Measurements from ENCODE around the gene PAIP2. TPM values are rescaled to one million over a fixed set of nuclear protein-coding genes. Genes with fewer than 3 reads are reported as not detected.

The PAIP2 gene
- total and polyA plus RNA-seq, 2 of the 4 experiments (the other 2 are of a cell fraction): 41.9 to 59.5 TPM

- Histone ChIP-seq H2BK15ac (ENCODE audit: low read depth, low read length) (no peak overlapping the region), H4K8ac (ENCODE audit: low read depth in 2 of 2, low read length in 2 of 2) (no peak overlapping the region), H3K23ac (ENCODE audit: low read depth, low read length) (no peak overlapping the region), H3K9me3 (ENCODE audit: control insufficient read depth, insufficient read depth, low read length) (no peaks in the 10 kb centered on the region), H2AK9ac (replicated peaks; ENCODE audit: low read depth, low read length, poor library complexity) (no peak overlapping the region), H3K36me3 (ENCODE audit: control insufficient read depth, insufficient read depth, low read length) (peaks cover 1% of the 10 kb centered on the region; the same call in 1 of the 2 replicates), H3K27me3 (ENCODE audit: control insufficient read depth, insufficient read depth, low read length) (no peaks in the 10 kb centered on the region), H4K5ac (ENCODE audit: low read depth, low read length) (no peak overlapping the region), H2BK120ac (ENCODE audit: low read depth, low read length) (no peak overlapping the region), H3K9me1 (ENCODE audit: insufficient read depth, low read length) (peaks cover 5% of the 10 kb centered on the region; the same call in 1 of the 2 replicates), H3K4me2 (ENCODE audit: low read depth, low read length) (no peak overlapping the region), H3K4me1 (ENCODE audit: control insufficient read depth, insufficient read depth, low read length) (peaks cover 2% of the 10 kb centered on the region; the same call in 1 of the 2 replicates), H4K20me1 (ENCODE audit: insufficient read depth, low read length) (peaks cover 83% of the 10 kb centered on the region), H3K14ac (replicated peaks; ENCODE audit: low read depth, low read length) (no peak overlapping the region), H3K4ac (ENCODE audit: low read depth, low read length) (no peak overlapping the region), H2BK20ac (ENCODE audit: low read depth, low read length) (no peak overlapping the region), H3K9ac (ENCODE audit: low read depth, low read length) (no peak overlapping the region), H3K4me3 (ENCODE audit: insufficient read depth, low read depth, low read length) (no peak overlapping the region), H2BK5ac (ENCODE audit: low read depth, low read length, poor library complexity, severe bottlenecking) (no peak overlapping the region), H3K18ac (ENCODE audit: low read depth, low read length) (no peak overlapping the region), H3K79me1 (ENCODE audit: low read depth in 1 of 2, low read length in 2 of 2) (peaks cover 3 to 69% of the 10 kb centered on the region in 2 experiments; a peak in 3 of 4 replicates), H3K56ac (ENCODE audit: extremely low read depth, insufficient read depth, low read length) (no peak overlapping the region), H2AFZ (replicated peaks; ENCODE audit: low read length, poor library complexity) (no peak overlapping the region), H2AK5ac (ENCODE audit: low read depth, low read length) (no peak overlapping the region), H4K91ac (ENCODE audit: insufficient read depth, low read depth, low read length) (no peak overlapping the region), H3K27ac (ENCODE audit: insufficient read depth, low read length) (no peak overlapping the region)
- ATAC-seq (ENCODE audit: low read depth): no peak
- in situ Hi-C loops (cut with MboI; ENCODE audit: low sequenced_read_pairs): no loop called here
- TF ChIP-seq NFE2L2 (IDR thresholded peaks at IDR 0.05; ENCODE audit: low read depth, low read length): no peak
- TF ChIP-seq CHD1 (IDR thresholded peaks at IDR 0.05; ENCODE audit: low read depth, low read length): no peak
- no peak for TF ChIP-seq MXI1 (IDR thresholded peaks at IDR 0.05; ENCODE audit: borderline replicate concordance, low read depth, low read length)
- no peak for TF ChIP-seq CEBPB (IDR thresholded peaks at IDR 0.05; ENCODE audit: low read depth, low read length)
- TF ChIP-seq, protein P1, sequence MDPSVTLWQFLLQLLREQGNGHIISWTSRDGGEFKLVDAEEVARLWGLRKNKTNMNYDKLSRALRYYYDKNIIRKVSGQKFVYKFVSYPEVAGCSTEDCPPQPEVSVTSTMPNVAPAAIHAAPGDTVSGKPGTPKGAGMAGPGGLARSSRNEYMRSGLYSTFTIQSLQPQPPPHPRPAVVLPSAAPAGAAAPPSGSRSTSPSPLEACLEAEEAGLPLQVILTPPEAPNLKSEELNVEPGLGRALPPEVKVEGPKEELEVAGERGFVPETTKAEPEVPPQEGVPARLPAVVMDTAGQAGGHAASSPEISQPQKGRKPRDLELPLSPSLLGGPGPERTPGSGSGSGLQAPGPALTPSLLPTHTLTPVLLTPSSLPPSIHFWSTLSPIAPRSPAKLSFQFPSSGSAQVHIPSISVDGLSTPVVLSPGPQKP (IDR thresholded peaks at IDR 0.05; ENCODE audit: borderline replicate concordance, low read depth, low read length): no peak
- TF ChIP-seq, protein P2, sequence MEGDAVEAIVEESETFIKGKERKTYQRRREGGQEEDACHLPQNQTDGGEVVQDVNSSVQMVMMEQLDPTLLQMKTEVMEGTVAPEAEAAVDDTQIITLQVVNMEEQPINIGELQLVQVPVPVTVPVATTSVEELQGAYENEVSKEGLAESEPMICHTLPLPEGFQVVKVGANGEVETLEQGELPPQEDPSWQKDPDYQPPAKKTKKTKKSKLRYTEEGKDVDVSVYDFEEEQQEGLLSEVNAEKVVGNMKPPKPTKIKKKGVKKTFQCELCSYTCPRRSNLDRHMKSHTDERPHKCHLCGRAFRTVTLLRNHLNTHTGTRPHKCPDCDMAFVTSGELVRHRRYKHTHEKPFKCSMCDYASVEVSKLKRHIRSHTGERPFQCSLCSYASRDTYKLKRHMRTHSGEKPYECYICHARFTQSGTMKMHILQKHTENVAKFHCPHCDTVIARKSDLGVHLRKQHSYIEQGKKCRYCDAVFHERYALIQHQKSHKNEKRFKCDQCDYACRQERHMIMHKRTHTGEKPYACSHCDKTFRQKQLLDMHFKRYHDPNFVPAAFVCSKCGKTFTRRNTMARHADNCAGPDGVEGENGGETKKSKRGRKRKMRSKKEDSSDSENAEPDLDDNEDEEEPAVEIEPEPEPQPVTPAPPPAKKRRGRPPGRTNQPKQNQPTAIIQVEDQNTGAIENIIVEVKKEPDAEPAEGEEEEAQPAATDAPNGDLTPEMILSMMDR (conservative IDR thresholded peaks at IDR 0.05; ENCODE audit: low read depth, low read length): no peak
- TF ChIP-seq, protein P3, sequence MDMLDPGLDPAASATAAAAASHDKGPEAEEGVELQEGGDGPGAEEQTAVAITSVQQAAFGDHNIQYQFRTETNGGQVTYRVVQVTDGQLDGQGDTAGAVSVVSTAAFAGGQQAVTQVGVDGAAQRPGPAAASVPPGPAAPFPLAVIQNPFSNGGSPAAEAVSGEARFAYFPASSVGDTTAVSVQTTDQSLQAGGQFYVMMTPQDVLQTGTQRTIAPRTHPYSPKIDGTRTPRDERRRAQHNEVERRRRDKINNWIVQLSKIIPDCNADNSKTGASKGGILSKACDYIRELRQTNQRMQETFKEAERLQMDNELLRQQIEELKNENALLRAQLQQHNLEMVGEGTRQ (IDR thresholded peaks at IDR 0.05; ENCODE audit: low read depth, low read length): no peak
- no peak for TF ChIP-seq SMC3 (IDR thresholded peaks at IDR 0.05; ENCODE audit: low read depth, low read length)
- no peak for TF ChIP-seq RFX5 (IDR thresholded peaks at IDR 0.05; ENCODE audit: low read depth, low read length)
- TF ChIP-seq POLR2A (IDR thresholded peaks at IDR 0.05; ENCODE audit: low read depth, low read length): no peak
- TF ChIP-seq MAFK (IDR thresholded peaks at IDR 0.05; ENCODE audit: low read depth, low read length): no peak
- no peak for TF ChIP-seq MAZ (IDR thresholded peaks at IDR 0.05; ENCODE audit: borderline replicate concordance, low read depth, low read length)
- no peak for TF ChIP-seq BHLHE40 (IDR thresholded peaks at IDR 0.05; ENCODE audit: low read depth, low read length)
- no peak for TF ChIP-seq RAD21 (IDR thresholded peaks at IDR 0.05; ENCODE audit: low read length)
- no peak for TF ChIP-seq RCOR1 (IDR thresholded peaks at IDR 0.05; ENCODE audit: insufficient replicate concordance, low read length)
- no peak for TF ChIP-seq FOS (IDR thresholded peaks at IDR 0.05; ENCODE audit: low read depth, low read length)
- no peak for DNase-seq
- CTCF ChIA-PET: no interaction called here
- POLR2A ChIA-PET (ENCODE audit: unreplicated experiment): no interaction called here
- intact Hi-C loops (cut with micrococcal nuclease): no loop called here
- dilution Hi-C loops (cut with HindIII; ENCODE audit: low sequenced_read_pairs, unreplicated experiment): no loop called here
- no TSS peak for BruUV-seq (replicated peaks)
Observed at GRCh38 chr5:139358064-139358463, 16.4 kb downstream of the PAIP2 start.

Measured in IMR-90 (cell line).